Spleen (tissue), 7 donors: ENCODE results near the gene FADS1.

Experiments
- POLR2A ChIP-seq, 3 donors: fragments of 450-650 bp; IDR thresholded peaks; one replicate each; pipeline ENCODE4 v1.5.1; 2017; ENCODE audit warnings: antibody characterized with exemption in 3 of 3, mild to moderate bottlenecking in 1 of 3
- TF ChIP-seq, protein P1 (sequence below), 11 experiments: fragments of 200-600 bp in 7 of 11; fragments of 450-650 bp in 4 of 11; sonication (generic) in 4 of 11; IDR thresholded peaks in 8 of 11; conservative IDR thresholded peaks in 3 of 11; 1 replicate in 7 of 11; 2 replicates in 4 of 11; pipeline versions ENCODE4 v1.4.0 to v1.8.0; 2016 to 2021; ENCODE audit warnings: antibody characterized with exemption in 11 of 11, inconsistent platforms in 4 of 11, mild to moderate bottlenecking in 1 of 11
- donor health status: DM: no; HTN: no; CAD: no; lungs with moderate emphysema.
- donor health status: DM: no; HTN: no; CAD: no.
- donor health status: DM: no; HTN: no; CAD: no.

DNA sequence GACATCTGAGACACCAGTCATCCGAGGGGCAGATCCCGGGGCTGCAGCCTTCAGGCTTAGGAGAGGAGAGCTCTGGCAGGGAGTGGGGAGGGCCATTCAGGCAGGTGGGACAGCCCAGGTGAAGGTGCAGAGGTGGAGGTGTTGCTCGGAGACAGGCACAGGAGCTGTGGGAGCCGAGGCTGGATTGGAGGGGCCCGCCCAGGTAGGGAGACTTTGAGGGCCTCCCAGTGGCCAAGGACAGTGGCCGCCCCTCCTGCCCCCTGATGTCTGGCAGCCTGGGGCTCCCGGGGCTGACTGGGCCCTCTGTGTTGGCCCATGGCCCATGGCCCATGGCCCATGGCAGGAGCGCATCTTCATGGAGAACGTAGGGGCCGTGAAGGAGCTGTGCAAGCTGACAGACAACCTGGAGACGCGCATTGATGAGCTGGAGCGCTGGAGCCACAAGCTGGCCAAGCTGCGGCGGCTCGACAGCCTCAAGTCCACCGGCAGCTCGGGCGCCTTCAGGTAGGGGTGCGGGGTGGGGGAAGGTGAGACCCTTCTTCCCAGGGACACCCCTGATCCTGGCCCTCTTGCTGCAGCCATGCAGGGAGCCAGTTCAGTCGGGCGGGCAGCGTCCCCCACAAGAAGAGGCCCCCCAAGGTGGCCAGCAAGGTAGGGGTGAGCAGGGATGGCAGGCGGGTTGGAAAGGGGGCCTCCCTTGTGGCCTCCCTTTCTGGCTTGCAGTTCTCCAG is 37.7 kb downstream of the FADS1 start:
- no peak for TF ChIP-seq POLR2A (IDR thresholded peaks at IDR 0.05)
- TF ChIP-seq, protein P1, sequence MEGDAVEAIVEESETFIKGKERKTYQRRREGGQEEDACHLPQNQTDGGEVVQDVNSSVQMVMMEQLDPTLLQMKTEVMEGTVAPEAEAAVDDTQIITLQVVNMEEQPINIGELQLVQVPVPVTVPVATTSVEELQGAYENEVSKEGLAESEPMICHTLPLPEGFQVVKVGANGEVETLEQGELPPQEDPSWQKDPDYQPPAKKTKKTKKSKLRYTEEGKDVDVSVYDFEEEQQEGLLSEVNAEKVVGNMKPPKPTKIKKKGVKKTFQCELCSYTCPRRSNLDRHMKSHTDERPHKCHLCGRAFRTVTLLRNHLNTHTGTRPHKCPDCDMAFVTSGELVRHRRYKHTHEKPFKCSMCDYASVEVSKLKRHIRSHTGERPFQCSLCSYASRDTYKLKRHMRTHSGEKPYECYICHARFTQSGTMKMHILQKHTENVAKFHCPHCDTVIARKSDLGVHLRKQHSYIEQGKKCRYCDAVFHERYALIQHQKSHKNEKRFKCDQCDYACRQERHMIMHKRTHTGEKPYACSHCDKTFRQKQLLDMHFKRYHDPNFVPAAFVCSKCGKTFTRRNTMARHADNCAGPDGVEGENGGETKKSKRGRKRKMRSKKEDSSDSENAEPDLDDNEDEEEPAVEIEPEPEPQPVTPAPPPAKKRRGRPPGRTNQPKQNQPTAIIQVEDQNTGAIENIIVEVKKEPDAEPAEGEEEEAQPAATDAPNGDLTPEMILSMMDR (IDR thresholded peaks at IDR 0.05 in 8 of 11, conservative IDR thresholded peaks at IDR 0.05 in 3 of 11) = no peak
